Activated CD4-positive, alpha-beta T cell treated with anti-CD3 and anti-CD28 coated beads for 48 hours (primary cell): ENCODE results near the gene PTBP1.

Experiments
- DNase-seq: peaks from one replicate; pipeline ENCODE4 v3.0.0-alpha.2; 2020

The PTBP1 gene

DNA sequence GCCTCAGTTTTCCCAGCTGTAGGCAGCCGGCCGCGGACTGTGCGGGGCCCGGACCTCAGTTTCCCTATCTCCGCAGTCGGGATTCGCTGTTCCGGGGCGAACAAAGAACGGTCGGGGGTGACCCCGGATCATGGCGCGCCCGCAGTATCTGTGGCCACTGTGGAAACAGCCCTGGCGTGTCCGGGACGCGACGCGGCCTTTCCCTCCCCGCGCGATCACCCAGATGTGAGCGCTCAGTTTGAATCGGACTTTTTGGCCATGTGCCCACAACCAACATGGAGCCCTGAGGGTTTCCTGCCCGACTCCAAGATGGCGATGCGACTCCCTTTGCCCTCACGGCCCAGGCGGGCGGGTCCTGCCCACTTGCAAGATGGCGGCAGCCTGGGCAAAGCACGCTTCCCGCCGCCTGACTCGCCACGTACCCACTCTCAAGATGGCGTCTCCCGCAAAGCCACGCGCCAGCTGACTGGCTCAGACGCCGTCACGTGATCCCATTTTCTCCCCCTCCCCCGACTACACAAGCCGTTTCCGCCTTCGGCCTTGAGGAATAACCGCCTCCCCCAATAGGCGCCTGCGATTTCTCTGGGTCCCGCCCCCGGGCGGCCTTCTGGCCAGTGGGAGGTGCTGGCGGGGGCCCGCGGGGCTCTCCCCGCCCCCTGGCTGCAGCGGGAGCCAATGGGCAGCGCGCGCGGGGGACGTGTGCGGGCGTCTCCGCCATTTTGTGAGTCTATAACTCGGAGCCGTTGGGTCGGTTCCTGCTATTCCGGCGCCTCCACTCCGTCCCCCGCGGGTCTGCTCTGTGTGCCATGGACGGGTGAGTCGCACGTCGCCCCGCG is at the start of gene PTBP1:
TSS of gene PTBP1 (plus strand) at position 761 of the 836 bp plus-strand sequence. CDS start at position 807, 46 bp downstream.
- DNase-seq = peak; percentile 99

GRCh38 chr19:748274-748598 is 49.0 kb upstream of the PTBP1 start:
- no peak for DNase-seq

- no peak for DNase-seq
Measured at GRCh38 chr19:749811-750210, 47.4 kb upstream of the PTBP1 start.

GRCh38 chr19:750640-751423 is 46.4 kb upstream of the PTBP1 start, which contains the start of gene MISP:
Gene MISP, plus strand, starts transcription at chr19:751112. Its CDS starts 5,835 bp downstream, at chr19:756947.
- no peak for DNase-seq

DNA sequence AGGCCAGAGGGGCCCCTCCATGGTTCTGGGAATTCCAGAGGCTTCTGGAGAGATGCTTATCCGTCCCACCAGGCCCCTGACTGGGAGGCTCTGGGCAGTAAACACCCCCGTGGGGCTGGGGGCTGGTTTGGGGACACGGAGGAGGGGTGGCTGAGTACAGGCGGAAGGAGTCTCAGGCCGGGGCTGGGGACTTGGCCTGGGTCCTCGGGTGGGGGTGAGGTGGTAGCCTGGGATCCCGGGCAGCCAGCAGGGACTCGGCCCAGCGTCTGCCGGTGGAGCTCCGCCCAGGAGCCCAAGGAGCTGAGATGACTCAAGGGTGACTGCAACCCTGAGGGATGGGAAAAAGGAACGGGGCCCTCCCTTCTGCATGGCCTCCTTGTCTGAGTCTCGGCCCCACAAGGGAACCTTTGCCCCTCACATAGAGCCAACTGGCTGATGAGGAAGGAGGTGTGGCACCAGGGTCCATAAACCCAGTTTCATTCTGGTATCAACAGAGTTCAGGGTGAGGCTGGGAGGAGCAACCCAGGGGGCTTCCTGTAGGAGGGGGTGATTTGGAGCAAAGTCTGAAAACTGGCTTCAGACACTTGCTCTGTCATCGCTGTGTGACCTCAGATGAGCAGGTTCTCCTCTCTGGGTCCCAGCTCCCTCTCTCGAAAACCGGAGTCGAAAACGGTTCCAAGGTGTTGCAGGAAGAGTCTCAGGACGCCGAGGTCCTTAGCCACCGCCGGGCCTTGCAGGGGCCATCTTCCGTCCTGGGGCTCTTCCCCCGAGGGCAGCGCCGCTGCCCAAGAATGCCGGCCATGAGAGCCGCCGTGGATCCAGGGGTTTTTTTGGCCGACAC is 45.5 kb upstream of the PTBP1 start:
- DNase-seq = no peak

- no peak for DNase-seq
Measured at GRCh38 chr19:752652-753517, 44.4 kb upstream of the PTBP1 start.

DNA sequence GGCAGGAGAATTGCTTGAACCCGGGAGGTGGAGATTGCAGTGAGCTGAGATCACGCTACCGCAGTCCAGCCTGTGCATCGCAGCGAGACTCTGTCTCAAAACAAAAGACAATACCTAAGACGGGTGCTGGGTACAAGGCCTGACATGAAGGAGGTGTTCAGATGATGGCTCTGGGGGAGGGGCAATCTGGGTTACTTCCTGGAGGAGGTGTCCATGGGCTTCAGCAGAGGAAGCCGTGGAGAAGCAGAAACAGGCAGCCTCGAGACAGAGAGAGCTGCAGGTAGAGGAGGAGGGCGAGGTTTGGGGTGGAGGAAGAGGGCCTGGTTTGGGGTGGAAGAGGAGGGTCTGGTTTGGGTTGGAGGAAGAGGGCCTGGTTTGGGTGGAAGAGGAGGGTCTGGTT is 42.7 kb upstream of the PTBP1 start:
- no peak for DNase-seq

- DNase-seq = no peak
Measured at GRCh38 chr19:755063-755462, 42.2 kb upstream of the PTBP1 start.

DNA sequence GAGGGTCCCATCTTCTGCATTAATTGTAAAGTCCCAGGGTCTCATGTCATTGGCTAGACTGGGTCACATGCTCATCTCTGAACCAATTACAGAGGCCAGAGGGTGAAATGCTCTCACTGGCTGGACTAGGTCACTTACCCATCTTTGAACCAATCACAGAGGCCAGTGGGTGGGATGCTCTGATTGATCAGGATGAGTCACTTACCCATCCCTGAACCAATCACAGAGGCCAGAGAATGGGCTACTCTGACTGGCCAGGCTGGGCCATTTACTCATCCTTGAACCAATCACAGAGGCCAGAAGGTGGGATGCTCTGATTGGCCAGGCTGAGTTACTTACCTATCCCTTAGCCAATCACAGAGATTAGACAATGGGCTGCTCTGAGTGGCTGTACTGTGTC is 41.0 kb upstream of the PTBP1 start:
- DNase-seq = peak; percentile 65

- no peak for DNase-seq
Measured at GRCh38 chr19:756821-757688, 40.2 kb upstream of the PTBP1 start.

- DNase-seq = no peak
Measured at GRCh38 chr19:757811-758668, 39.2 kb upstream of the PTBP1 start.

- no peak for DNase-seq
Measured at GRCh38 chr19:763181-763580, 34.1 kb upstream of the PTBP1 start.

- no peak for DNase-seq
Measured at GRCh38 chr19:763869-764268, 33.4 kb upstream of the PTBP1 start.

GRCh38 chr19:764301-764700 is 33.0 kb upstream of the PTBP1 start:
- DNase-seq = no peak

- no peak for DNase-seq
Measured at GRCh38 chr19:765179-765738, 32.0 kb upstream of the PTBP1 start.

DNA sequence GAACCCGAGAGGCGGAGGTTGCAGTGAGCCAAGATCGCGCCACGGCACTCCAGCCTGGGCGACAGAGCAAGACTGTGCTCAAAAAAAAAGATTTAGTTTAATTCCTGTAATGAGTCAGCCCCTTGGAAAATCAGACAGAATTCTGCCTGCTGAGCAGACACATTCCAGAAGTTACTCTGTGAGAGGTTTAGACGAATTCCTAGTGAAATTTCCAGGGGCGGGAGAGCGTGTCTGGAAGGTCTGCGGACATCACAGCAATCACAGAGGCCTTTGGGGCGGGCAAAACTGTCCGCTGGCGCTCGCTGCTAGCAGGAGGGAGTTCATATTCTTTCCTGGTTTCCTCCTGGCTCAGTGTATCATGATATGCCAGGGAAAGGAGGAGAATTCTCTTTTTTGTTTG is 28.8 kb upstream of the PTBP1 start:
- DNase-seq = no peak

DNA sequence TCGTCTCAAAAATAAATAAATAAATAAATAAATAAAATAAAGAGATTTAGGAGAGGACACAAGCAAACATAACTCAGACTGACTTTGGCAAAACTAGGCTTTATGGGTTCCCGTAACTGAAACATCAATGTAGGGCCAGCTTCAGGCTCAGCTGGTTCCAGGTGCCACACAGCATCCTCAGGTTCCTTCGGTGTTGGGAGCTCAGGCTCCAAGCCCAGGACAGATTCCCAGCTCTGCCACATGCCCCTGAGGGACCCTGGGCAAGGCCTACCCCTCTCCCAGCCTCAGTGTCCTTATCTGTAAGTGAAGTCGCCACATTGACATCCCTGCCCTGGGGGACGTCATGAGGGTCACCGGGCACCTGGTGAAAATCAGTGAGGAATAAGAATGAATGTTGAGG is 27.6 kb upstream of the PTBP1 start:
- no peak for DNase-seq

DNA sequence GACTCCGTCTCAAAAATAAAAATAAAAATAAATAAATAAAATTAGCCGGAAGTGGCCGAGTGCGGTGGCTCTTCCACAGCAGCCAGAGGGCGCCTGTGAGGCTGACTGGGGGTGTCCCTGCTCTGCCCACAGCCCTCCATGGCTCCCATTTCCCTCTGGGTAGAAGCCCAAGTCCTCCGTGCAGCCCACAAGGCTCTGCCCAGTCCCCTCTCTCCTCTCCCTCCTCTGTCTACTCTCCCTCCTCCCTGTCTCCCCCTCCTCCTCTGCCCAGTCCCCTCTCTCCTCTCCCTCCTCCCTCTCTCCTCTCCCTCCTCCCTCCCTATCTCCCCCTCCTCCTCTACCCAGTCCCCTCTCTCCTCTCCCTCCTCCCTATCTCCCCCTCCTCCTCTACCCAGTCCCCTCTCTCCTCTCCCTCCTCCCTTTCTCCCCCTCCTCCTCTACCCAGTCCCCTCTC is 25.9 kb upstream of the PTBP1 start:
- peak; percentile 53 for DNase-seq

- no peak for DNase-seq
Measured at GRCh38 chr19:772063-772462, 25.2 kb upstream of the PTBP1 start.
